ENCODE measurements around the gene TESK2.

The TESK2 gene

GRCh38 chr1:45488666-45489377 is 2.1 kb downstream of the TESK2 start:
- TF ChIP-seq TAF1 (IDR thresholded peaks at IDR 0.05; ENCODE audit: low read depth) (no peak), EP300 (IDR thresholded peaks at IDR 0.05; ENCODE audit: borderline replicate concordance) (no peak), TCF12 (IDR thresholded peaks at IDR 0.05; ENCODE audit: low read depth) (no peak)

GRCh38 chr1:45485949-45486348 is 5.0 kb downstream of the TESK2 start:
- TF ChIP-seq ZBTB7A (IDR thresholded peaks at IDR 0.05; ENCODE audit: low read depth) (no peak), YY1 (IDR thresholded peaks at IDR 0.05; ENCODE audit: low read depth) (no peak), RAD21 (IDR thresholded peaks at IDR 0.05; ENCODE audit: low read depth) (no peak), EP300 (IDR thresholded peaks at IDR 0.05; ENCODE audit: borderline replicate concordance) (no peak), FOXM1 (IDR thresholded peaks at IDR 0.05; ENCODE audit: borderline replicate concordance, low read depth) (no peak), TAF1 (IDR thresholded peaks at IDR 0.05; ENCODE audit: low read depth) (no peak), TEAD4 (IDR thresholded peaks at IDR 0.05) (no peak), CEBPB (IDR thresholded peaks at IDR 0.05) (no peak), NFIC (IDR thresholded peaks at IDR 0.05) (no peak), TCF12 (IDR thresholded peaks at IDR 0.05; ENCODE audit: low read depth) (no peak), EGR1 (IDR thresholded peaks at IDR 0.05) (no peak), CREB1 (IDR thresholded peaks at IDR 0.05; ENCODE audit: low read depth) (no peak), MAX (IDR thresholded peaks at IDR 0.05) (no peak)

- TF ChIP-seq NFIC (IDR thresholded peaks at IDR 0.05) (no peak), RAD21 (IDR thresholded peaks at IDR 0.05; ENCODE audit: low read depth) (no peak), CEBPB (IDR thresholded peaks at IDR 0.05) (no peak), YY1 (IDR thresholded peaks at IDR 0.05; ENCODE audit: low read depth) (no peak), ZBTB7A (IDR thresholded peaks at IDR 0.05; ENCODE audit: low read depth) (no peak), TAF1 (IDR thresholded peaks at IDR 0.05; ENCODE audit: low read depth) (no peak), USF1 (IDR thresholded peaks at IDR 0.05) (no peak), CREB1 (IDR thresholded peaks at IDR 0.05; ENCODE audit: low read depth) (no peak)
Observed at GRCh38 chr1:45479039-45479748, 11.8 kb downstream of the TESK2 start.

- no peak for TF ChIP-seq TCF12 (IDR thresholded peaks at IDR 0.05; ENCODE audit: low read depth)
Observed at GRCh38 chr1:45478121-45478814, 12.7 kb downstream of the TESK2 start.

- TF ChIP-seq REST (IDR thresholded peaks at IDR 0.05; ENCODE audit: low read depth) (no peak), EGR1 (IDR thresholded peaks at IDR 0.05) (no peak), EP300 (IDR thresholded peaks at IDR 0.05; ENCODE audit: borderline replicate concordance) (no peak), MAX (IDR thresholded peaks at IDR 0.05) (no peak), YY1 (IDR thresholded peaks at IDR 0.05; ENCODE audit: low read depth) (no peak), TCF12 (IDR thresholded peaks at IDR 0.05; ENCODE audit: low read depth) (no peak), ZBTB7A (IDR thresholded peaks at IDR 0.05; ENCODE audit: low read depth) (no peak), USF1 (IDR thresholded peaks at IDR 0.05) (no peak), CEBPB (IDR thresholded peaks at IDR 0.05) (no peak)
Observed at GRCh38 chr1:45477646-45478045, 13.3 kb downstream of the TESK2 start.

GRCh38 chr1:45473302-45473701 is 17.7 kb downstream of the TESK2 start:
- no peak for TF ChIP-seq TAF1 (IDR thresholded peaks at IDR 0.05; ENCODE audit: low read depth)
- no peak for TF ChIP-seq CREB1 (IDR thresholded peaks at IDR 0.05; ENCODE audit: low read depth)
- no peak for TF ChIP-seq ZBTB7A (IDR thresholded peaks at IDR 0.05; ENCODE audit: low read depth)
- no peak for TF ChIP-seq FOXM1 (IDR thresholded peaks at IDR 0.05; ENCODE audit: borderline replicate concordance, low read depth)
- no peak for TF ChIP-seq MAX (IDR thresholded peaks at IDR 0.05)
- TF ChIP-seq NFIC (IDR thresholded peaks at IDR 0.05) = no peak
- TF ChIP-seq REST (IDR thresholded peaks at IDR 0.05; ENCODE audit: low read depth) = no peak
- TF ChIP-seq USF1 (IDR thresholded peaks at IDR 0.05) = no peak

Data from Ishikawa (cell line).